ENCODE results near the gene STPG4. TPM values are rescaled to one million over a fixed set of nuclear protein-coding genes. Genes with fewer than 3 reads are reported as not detected.
"Not testable (repeated sequence)": the region's sequence is repeated elsewhere in the genome, so short reads cannot be mapped to it uniquely, and the experiment has no call there.

The STPG4 gene
- total RNA-seq, 1 donor: 2.2 TPM

DNA sequence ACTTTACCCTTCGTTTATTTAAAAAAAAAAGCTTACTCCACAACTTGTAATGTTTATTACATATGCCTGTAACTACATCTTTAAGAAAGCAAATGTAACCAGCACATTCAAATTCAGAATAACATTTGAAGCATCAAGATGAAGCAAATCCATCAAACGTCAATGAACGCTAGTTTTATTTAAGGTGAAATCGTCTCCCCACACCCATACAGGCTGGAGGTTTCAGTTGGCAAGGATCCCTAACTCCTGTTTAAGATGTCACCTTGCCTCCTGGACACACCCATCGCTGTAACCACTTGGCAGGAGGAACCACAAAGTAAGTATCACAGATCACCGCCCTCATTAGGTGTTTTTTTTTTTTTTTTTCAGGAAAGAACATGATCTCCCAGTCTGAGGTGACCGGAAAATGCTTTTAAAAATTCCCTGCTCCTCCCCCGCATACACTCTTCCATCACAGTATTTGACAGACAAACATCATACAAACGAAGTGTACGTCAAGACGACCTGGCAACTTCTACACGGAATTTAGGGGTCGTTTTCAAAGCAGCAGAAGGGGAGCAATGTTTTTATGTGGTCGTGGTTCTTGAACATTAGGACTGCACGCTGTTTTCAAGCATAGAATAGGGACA, 19.7 kb upstream of the STPG4 start:
- TF ChIP-seq CTCF (IDR thresholded peaks at IDR 0.05; ENCODE audit: insufficient read depth, low read depth, low read length): no peak
- DNase-seq (ENCODE audit: low read depth): peak; percentile 63
- H3K4me3 ChIP-seq (ENCODE audit: low read depth, low read length): peak overlapping the region; percentile 99

GRCh38 chr2:47173986-47174732, 19.1 kb upstream of the STPG4 start:
- peak overlapping the region; percentile 99 for H3K4me3 ChIP-seq (ENCODE audit: low read depth, low read length)
- no peak for TF ChIP-seq CTCF (IDR thresholded peaks at IDR 0.05; ENCODE audit: insufficient read depth, low read depth, low read length)
- peak; percentile 34 for DNase-seq (ENCODE audit: low read depth)

DNA sequence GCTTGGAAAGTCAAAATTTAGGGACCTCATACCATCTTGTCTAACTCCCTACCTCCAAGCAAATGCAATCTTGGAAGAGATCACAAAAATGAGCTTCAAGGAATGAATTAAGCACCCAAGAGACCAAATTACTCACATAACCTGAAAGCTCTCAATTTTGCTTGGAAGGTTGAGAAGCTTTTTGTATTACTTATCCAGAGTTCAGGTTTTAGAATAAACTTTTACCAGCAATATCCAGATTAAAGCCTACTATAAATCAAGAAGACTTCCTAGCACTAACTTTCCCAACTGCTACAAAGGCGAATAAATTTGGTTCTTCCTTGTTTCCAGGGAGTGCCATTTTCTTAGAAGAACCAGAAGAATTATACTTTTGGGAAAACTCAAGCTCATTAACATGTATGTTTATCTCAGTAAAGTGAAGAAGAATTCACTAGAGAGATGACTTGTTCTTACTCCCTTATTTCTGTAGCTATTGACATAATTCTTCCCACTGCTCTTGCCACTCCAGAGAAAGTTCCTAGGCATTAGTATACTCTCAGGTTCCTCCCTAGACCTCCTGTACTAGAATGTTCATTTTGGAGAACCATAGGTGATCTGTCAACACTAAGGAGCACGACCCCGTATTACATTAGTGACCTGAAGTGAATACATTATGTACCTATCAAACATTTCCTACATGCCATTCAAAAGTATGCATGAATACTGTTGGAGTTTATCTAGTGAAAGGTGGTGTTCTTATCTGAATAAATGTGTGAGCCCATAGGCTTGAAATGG, 18.0 kb upstream of the STPG4 start:
- TF ChIP-seq CTCF (IDR thresholded peaks at IDR 0.05; ENCODE audit: insufficient read depth, low read depth, low read length): no peak
- DNase-seq (ENCODE audit: low read depth): no peak
- H3K4me3 ChIP-seq (ENCODE audit: low read depth, low read length): peak overlapping the region; percentile 99

DNA sequence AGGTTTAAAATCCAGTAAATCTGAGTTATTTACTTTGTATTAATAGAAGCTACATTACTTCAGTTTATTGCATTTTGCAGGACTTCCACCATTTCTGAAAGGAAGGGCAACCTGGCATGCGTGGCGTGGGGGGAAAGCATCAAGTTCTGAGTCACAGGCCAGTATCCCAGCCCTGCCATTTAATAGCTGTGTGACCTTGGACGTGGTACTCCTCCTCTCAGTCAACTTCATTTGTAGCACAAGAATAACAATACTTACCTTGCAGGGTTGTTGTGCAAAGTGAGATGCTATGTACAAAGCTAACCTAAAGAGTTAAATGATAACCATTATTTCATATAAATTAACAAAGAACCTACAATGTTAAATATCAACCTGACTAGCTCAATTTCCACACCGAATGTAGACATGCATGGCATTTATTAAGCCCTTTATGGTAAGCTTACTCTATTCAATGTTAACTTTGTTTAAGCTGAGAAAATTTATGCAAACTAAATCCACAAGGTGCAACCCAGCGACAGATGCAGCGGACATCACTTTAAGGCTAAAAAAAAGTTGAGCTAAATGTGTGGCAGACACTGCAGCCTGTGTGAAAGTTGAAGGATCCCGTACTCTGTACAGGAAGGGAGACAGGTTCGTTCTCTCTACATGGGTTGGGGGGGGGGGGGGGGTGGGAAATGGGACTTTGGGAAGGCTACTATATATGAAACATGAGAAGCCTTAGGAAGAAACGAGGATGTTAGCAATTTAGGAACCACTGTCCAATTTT, 17.2 kb upstream of the STPG4 start:
- no peak for TF ChIP-seq CTCF (IDR thresholded peaks at IDR 0.05; ENCODE audit: insufficient read depth, low read depth, low read length)
- peak; percentile 45 for DNase-seq (ENCODE audit: low read depth)
- H3K4me3 ChIP-seq (ENCODE audit: low read depth, low read length): peak overlapping the region; percentile 99

DNA sequence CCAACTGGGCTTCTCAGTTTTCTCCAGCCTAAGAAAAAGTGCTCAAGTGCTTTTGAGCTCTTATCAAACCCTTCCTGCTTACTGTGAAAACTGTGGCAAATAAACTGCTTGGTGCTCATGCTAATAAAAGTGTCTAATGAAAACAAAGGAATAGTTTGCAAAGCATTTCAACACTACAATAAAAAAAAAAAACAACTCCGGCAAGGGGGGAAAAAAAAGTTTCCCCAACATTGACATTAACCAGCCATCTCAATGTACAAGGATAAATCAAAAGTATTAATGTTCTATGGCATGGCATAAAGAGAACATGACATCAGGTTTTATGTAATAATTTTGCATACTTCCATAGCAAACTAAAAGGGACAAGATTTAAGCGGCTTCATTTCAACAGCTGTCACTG, 14.7 kb upstream of the STPG4 start:
- DNase-seq (ENCODE audit: low read depth): peak; percentile 55
- H3K4me3 ChIP-seq (ENCODE audit: low read depth, low read length): peak overlapping the region; percentile 99
- no peak for TF ChIP-seq CTCF (IDR thresholded peaks at IDR 0.05; ENCODE audit: insufficient read depth, low read depth, low read length)

DNA sequence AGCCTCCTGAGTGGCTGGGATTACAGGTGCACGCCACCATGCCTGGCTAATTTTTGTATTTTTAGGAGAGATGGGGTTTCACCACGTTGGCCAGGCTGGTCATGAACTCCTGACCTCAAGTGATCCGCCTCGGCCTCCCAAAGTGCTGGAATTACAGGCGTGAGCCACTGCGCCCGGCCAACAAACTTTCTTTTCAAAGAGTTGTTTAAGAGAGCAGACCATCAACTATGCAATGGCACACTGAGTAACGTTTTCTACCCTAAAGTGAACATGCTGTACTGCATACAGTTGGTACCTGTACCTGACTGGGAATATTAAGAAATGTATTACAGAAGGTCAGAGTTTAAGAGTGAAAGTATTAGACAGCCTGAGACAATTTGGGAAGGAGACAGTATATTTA, 13.8 kb upstream of the STPG4 start:
- not testable (repeated sequence) for H3K4me3 ChIP-seq (ENCODE audit: low read depth, low read length); DNase-seq (ENCODE audit: low read depth)

All from fibroblast of villous mesenchyme (primary cell).